Loucy (cell line): ENCODE results near the gene GNAL.

Experiments
- H2AFZ ChIP-seq: fragments of 200-600 bp; sonication (generic); 2 replicates; pipeline ENCODE4 v1.6.0; 2016; ENCODE audit warnings: antibody characterized with exemption, mild to moderate bottlenecking, low read length, moderate library complexity
- H3F3A ChIP-seq: fragments of 200-600 bp; 2 replicates; pipeline ENCODE4 v1.6.0; 2016; ENCODE audit warnings: antibody characterized with exemption, low read depth, mild to moderate bottlenecking
- H3K27me3 ChIP-seq: fragments of 200-600 bp; sonication (generic); 2 replicates; pipeline ENCODE4 v1.6.1; 2014; ENCODE audit warnings: low read length, mild to moderate bottlenecking; ENCODE audit not compliant: insufficient read depth, poor library complexity, severe bottlenecking
- H3K36me3 ChIP-seq: fragments of 200-600 bp; sonication (generic); 2 replicates; pipeline ENCODE4 v1.6.1; 2016; ENCODE audit warnings: low read length; ENCODE audit not compliant: insufficient read depth
- H3K4me1 ChIP-seq: fragments of 200-600 bp; sonication (generic); 2 replicates; pipeline ENCODE4 v1.5.1; 2014; ENCODE audit warnings: low read length, mild to moderate bottlenecking; ENCODE audit not compliant: insufficient read depth, poor library complexity, severe bottlenecking
- H3K4me2 ChIP-seq: fragments of 200-600 bp; sonication (generic); 2 replicates; pipeline ENCODE4 v1.6.0; 2014; ENCODE audit warnings: antibody characterized with exemption, low read length, low read depth, mild to moderate bottlenecking; ENCODE audit not compliant: poor library complexity, severe bottlenecking
- H3K4me3 ChIP-seq: fragments of 200-600 bp; sonication (generic); 2 replicates; pipeline ENCODE4 v1.5.1; 2014; ENCODE audit warnings: low read length, mild to moderate bottlenecking, mixed read lengths; ENCODE audit not compliant: poor library complexity, severe bottlenecking
- H3K79me2 ChIP-seq: fragments of 200-600 bp; sonication (generic); 2 replicates; pipeline ENCODE4 v1.6.1; 2014; ENCODE audit warnings: low read length; ENCODE audit not compliant: insufficient read depth
- H3K9ac ChIP-seq: fragments of 200-600 bp; sonication (generic); 2 replicates; pipeline ENCODE4 v1.6.0; 2014; ENCODE audit warnings: mild to moderate bottlenecking, low read depth, low read length, moderate library complexity; ENCODE audit not compliant: poor library complexity, severe bottlenecking
- H3K9me2 ChIP-seq: fragments of 200-600 bp; sonication (generic); replicated peaks from 2 replicates; pipeline ENCODE4 v1.6.1; 2016; ENCODE audit warnings: low read depth, low read length, mixed read lengths
- H3K9me3 ChIP-seq: fragments of 200-600 bp; sonication (generic); 2 replicates; pipeline ENCODE4 v1.6.1; 2014; ENCODE audit warnings: mild to moderate bottlenecking, antibody characterized with exemption, low read length, low read depth; ENCODE audit not compliant: insufficient read depth
- H4K20me1 ChIP-seq: fragments of 200-600 bp; sonication (generic); 2 replicates; pipeline ENCODE4 v1.6.0; 2014; ENCODE audit warnings: antibody characterized with exemption, low read length, mild to moderate bottlenecking; ENCODE audit not compliant: insufficient read depth, poor library complexity, severe bottlenecking
- EZH2phosphoT487 ChIP-seq: fragments of 200-600 bp; IDR thresholded peaks from 2 replicates; pipeline ENCODE4 v1.6.1; 2018; ENCODE audit warnings: antibody characterized with exemption, mild to moderate bottlenecking, moderate library complexity, borderline replicate concordance
- TF ChIP-seq, protein P1 (sequence below): fragments of 200-600 bp; sonication (generic); conservative IDR thresholded peaks from 2 replicates; pipeline ENCODE4 v1.5.1; 2014; ENCODE audit warnings: mild to moderate bottlenecking, antibody characterized with exemption, low read length

The GNAL gene

DNA sequence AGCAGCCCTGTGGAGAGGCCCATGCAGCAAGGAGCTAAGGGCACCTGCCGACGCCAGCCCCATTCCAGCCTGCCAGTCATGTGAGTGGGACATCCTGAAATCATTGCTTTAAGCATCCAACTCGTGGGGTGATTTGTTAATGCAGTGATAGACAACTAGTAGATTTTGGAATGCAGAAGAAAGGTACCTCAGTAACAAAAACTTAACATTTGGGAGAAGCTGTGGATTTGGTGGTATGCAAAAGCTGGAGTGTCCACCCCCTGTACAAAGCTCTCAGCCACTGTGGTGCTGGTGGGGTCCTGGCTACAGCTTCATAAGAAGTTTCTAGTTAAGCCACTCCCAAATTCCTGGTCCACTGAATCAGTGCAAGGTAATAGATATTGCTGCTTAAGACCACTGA, 37.2 kb upstream of the GNAL start:
- no peak overlapping the region for H2AFZ ChIP-seq
- H3K4me1 ChIP-seq, result no peaks in the 10 kb centered on the region
- H3F3A ChIP-seq, result no peaks in the 10 kb centered on the region
- H3K79me2 ChIP-seq, result no peaks in the 10 kb centered on the region
- no peak overlapping the region for H3K4me3 ChIP-seq
- H3K9me2 ChIP-seq, result no peaks in the 10 kb centered on the region
- no peaks in the 10 kb centered on the region for H4K20me1 ChIP-seq
- TF ChIP-seq, protein P1, sequence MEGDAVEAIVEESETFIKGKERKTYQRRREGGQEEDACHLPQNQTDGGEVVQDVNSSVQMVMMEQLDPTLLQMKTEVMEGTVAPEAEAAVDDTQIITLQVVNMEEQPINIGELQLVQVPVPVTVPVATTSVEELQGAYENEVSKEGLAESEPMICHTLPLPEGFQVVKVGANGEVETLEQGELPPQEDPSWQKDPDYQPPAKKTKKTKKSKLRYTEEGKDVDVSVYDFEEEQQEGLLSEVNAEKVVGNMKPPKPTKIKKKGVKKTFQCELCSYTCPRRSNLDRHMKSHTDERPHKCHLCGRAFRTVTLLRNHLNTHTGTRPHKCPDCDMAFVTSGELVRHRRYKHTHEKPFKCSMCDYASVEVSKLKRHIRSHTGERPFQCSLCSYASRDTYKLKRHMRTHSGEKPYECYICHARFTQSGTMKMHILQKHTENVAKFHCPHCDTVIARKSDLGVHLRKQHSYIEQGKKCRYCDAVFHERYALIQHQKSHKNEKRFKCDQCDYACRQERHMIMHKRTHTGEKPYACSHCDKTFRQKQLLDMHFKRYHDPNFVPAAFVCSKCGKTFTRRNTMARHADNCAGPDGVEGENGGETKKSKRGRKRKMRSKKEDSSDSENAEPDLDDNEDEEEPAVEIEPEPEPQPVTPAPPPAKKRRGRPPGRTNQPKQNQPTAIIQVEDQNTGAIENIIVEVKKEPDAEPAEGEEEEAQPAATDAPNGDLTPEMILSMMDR, result no peak
- no peak for TF ChIP-seq EZH2phosphoT487
- H3K9ac ChIP-seq, result no peak overlapping the region
- H3K36me3 ChIP-seq, result no peaks in the 10 kb centered on the region
- H3K9me3 ChIP-seq, result no peaks in the 10 kb centered on the region
- H3K27me3 ChIP-seq, result no peaks in the 10 kb centered on the region
- H3K4me2 ChIP-seq, result no peak overlapping the region

DNA sequence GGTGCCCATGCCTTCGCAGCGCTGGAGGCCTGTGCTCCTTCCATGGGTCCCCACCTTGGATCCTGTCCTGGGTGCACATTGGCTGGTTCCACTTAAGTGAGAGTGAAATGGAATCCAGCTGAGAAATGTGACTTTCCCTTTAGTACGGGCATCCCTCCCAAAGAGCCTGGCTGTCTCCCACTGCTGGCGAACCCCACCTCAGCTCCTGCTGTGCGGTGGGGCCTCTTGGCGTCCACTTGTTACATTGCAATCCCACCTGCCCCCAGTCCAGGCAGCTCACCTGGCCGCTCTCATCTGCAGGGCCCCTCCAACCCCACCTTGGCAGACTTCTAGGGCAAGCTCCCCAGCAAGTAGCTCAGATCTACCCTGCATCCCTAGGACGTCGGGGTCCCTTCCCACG, 35.5 kb upstream of the GNAL start:
- Histone ChIP-seq H3K9ac (no peak overlapping the region), H3K4me1 (no peaks in the 10 kb centered on the region), H2AFZ (no peak overlapping the region), H3F3A (no peaks in the 10 kb centered on the region), H3K36me3 (no peaks in the 10 kb centered on the region), H3K9me3 (no peaks in the 10 kb centered on the region), H3K4me3 (no peak overlapping the region), H3K79me2 (no peaks in the 10 kb centered on the region), H3K9me2 (no peaks in the 10 kb centered on the region), H3K4me2 (no peak overlapping the region), H3K27me3 (no peaks in the 10 kb centered on the region), H4K20me1 (no peaks in the 10 kb centered on the region)
- TF ChIP-seq EZH2phosphoT487, result no peak
- TF ChIP-seq, protein P1, result no peak

DNA sequence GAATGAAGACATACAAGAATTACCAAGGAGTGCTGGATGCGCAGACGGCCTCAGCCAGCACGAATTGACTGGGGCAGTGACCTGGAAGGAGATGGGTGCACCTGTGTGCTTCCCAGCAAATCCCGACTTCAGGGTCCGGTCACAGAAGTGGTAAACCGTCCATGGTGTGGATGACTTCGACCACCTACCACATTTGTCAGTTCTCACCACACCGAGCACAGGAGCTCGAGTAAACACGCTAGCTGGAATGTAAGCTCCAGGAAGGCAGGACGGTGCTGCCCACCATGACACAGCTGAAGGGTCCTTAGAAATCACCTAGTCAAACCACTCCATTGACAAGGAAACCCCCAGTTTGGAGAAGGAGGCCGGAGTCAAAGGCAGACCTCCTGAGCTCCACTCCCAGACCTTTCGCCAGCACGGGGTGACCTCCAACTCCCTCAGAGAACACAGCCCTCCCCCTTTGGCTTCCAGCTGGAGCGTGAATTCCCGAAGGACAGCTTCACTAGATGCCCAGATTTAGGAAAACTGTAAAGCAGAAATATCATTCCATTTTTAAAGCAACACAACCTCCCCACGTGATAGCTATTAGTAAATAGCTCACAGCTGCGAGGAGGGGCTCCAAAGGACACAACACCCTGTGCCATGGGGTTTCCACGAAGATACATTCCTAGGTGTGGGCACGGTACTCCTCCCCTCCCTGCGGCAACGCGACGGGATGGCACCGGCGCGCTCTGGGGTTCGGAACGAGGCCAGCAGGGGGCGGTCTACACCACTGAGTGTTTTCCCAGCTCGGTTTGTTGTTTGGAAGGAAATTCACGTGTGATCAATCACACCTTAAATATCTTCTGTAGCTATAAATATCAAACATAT, 34.1 kb upstream of the GNAL start:
- Histone ChIP-seq H3K36me3 (no peaks in the 10 kb centered on the region), H3K4me1 (no peaks in the 10 kb centered on the region), H3K4me3 (no peak overlapping the region), H3K27me3 (no peaks in the 10 kb centered on the region), H3F3A (no peaks in the 10 kb centered on the region), H4K20me1 (no peaks in the 10 kb centered on the region), H3K4me2 (no peak overlapping the region), H3K9me2 (no peaks in the 10 kb centered on the region), H3K9ac (no peak overlapping the region), H2AFZ (peak overlapping the region; percentile 50; the same call in 1 of the 2 replicates), H3K9me3 (no peaks in the 10 kb centered on the region), H3K79me2 (no peaks in the 10 kb centered on the region)
- TF ChIP-seq EZH2phosphoT487, result no peak
- TF ChIP-seq, protein P1, result peak; percentile 86
